IPS-20b (cell line): ENCODE results near the gene FOXP1.

Source experiments
- H3K27ac ChIP-seq: one replicate; pipeline ENCODE4 v1.5.1; 2013; ENCODE audit warnings: low read length
- H3K27me3 ChIP-seq: 2 replicates; pipeline ENCODE4 v1.6.1; 2013; ENCODE audit warnings: mild to moderate bottlenecking, low read length, inconsistent platforms; ENCODE audit not compliant: insufficient read depth
- H3K36me3 ChIP-seq: 2 replicates; pipeline ENCODE4 v1.6.1; 2013; ENCODE audit warnings: low read depth, mild to moderate bottlenecking, inconsistent platforms, low read length, moderate library complexity; ENCODE audit not compliant: insufficient read depth
- H3K4me1 ChIP-seq: 2 replicates; pipeline ENCODE4 v1.6.1; 2013; ENCODE audit warnings: mild to moderate bottlenecking, control low read depth, inconsistent platforms, low read length, moderate library complexity; ENCODE audit not compliant: insufficient read depth
- H3K4me3 ChIP-seq: 2 replicates; pipeline ENCODE4 v1.5.1; 2013; ENCODE audit warnings: mild to moderate bottlenecking, low read length, inconsistent platforms
- H3K9ac ChIP-seq: 2 replicates; pipeline ENCODE4 v1.6.1; 2013; ENCODE audit warnings: low read depth, mild to moderate bottlenecking, inconsistent platforms, low read length, moderate library complexity
- H3K9me3 ChIP-seq: 2 replicates; pipeline ENCODE4 v1.6.1; 2013; ENCODE audit warnings: mild to moderate bottlenecking, low read depth, low read length, inconsistent platforms; ENCODE audit not compliant: insufficient read depth

Gene FOXP1

DNA sequence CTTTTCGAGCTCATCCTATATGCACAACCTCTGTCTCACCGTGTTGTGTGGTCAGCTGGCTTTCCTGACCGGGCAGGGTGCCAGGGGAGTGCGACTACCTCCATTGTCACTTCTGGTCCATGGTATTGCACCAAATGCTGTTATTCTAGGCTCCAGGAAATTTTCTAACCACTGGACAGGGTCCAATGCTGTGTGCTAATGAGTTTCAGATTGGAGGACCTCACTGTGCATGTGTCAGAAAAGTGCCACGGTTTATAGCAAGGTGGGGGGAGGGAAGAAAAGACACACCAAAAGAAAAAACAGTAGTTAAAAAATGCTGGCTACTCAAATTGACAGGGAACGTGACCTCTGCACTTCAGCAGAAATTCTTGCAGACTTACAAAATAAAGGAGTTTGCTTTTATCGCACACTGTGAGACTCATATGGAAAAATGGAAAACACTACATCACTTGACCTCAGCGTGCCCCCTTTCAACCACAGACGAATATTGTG is 480.1 kb downstream of the FOXP1 start:
- Histone ChIP-seq H3K4me3 (no peak overlapping the region), H3K36me3 (no peaks in the 10 kb centered on the region), H3K9me3 (no peaks in the 10 kb centered on the region), H3K4me1 (no peaks in the 10 kb centered on the region; the same call in 1 of the 2 replicates), H3K27me3 (no peaks in the 10 kb centered on the region), H3K27ac (no peak overlapping the region), H3K9ac (no peak overlapping the region)

DNA sequence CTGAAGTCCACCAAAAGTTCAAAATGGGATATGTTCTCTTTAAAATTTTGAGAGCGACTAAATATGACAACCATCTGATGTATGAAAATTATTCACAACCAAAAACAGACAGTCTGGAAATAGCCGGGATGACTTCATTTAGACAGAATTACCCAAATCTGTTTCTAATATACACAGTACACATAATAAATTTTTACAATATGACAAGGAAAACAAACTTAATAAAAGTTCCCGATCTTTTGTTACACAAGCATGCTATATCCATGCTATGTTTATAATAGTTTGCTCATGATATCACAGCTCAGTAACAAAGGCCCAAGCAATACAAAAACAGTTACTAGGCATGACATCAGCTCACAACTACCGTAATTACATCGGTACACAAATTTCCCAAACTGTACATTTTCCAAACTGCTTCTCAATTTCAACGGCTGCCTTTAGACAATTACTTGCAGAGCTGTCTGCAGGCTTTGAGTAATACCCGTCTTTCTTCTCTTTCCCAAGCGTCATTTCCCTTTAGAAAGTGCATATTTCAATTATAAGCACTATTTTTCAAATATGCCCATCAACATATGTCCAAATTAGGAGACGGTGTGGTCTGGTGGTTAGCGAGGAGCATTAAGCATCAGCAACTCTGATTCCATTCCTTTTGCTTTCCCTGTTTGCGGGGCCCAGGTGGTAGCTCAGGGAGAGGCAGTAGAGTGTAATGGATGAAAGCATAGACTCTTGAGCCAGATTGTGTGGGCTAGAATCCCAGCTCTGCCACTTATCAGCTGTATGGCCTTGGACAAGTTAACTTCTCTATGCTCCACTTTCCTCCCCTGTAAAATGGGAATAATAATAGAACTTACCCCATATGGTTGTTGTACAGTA is 481.2 kb downstream of the FOXP1 start:
- no peak overlapping the region for H3K27ac ChIP-seq
- no peaks in the 10 kb centered on the region; the same call in 1 of the 2 replicates for H3K4me1 ChIP-seq
- H3K9ac ChIP-seq = no peak overlapping the region
- no peak overlapping the region for H3K4me3 ChIP-seq
- H3K27me3 ChIP-seq = no peaks in the 10 kb centered on the region
- no peaks in the 10 kb centered on the region for H3K36me3 ChIP-seq
- no peaks in the 10 kb centered on the region for H3K9me3 ChIP-seq

DNA sequence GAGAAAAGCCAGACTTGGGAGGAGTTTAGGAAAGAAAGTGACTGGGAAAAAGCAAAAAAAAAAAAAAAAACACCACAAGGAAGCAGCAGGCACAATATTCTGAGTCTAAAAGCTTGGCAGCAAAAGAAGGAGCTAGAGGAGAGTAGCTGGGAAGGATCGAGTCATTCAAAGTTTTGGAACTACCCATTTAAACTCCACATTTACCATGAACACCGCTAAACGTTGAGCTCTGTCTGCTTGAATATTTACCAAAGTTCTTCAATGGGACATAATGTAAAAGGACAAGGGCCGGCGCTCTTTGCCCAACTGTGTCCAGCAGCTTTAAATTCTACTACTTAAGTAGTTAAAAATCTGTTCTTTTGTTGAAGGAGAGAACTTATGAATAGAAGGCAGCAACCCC is 481.9 kb downstream of the FOXP1 start:
- no peaks in the 10 kb centered on the region; the same call in 1 of the 2 replicates for H3K4me1 ChIP-seq
- no peak overlapping the region for H3K4me3 ChIP-seq
- no peaks in the 10 kb centered on the region for H3K27me3 ChIP-seq
- no peaks in the 10 kb centered on the region for H3K36me3 ChIP-seq
- H3K9me3 ChIP-seq = no peaks in the 10 kb centered on the region
- no peak overlapping the region for H3K27ac ChIP-seq
- no peak overlapping the region for H3K9ac ChIP-seq

DNA sequence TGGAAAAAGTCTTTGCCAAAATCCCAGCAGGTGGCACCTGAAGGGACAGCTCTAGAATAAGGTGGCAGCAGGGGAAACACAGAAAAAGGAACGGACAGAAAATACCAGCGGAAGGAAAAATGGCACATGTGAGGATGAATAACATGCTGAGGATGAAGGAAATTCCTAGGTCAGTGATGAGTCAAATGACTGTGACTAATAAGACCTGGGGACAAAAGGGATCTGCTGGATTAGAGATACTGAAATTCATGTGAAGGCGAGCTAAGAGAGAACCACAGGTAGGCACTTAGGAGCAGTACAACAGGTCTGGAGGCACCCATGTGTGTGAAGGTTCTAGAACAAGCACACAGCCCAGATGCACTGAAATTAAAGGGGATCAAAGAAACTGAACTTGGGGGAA is 482.5 kb downstream of the FOXP1 start:
- Histone ChIP-seq H3K9ac (no peak overlapping the region), H3K27ac (no peak overlapping the region), H3K4me1 (no peaks in the 10 kb centered on the region; the same call in 1 of the 2 replicates), H3K27me3 (no peaks in the 10 kb centered on the region), H3K9me3 (no peaks in the 10 kb centered on the region), H3K4me3 (no peak overlapping the region), H3K36me3 (no peaks in the 10 kb centered on the region)

DNA sequence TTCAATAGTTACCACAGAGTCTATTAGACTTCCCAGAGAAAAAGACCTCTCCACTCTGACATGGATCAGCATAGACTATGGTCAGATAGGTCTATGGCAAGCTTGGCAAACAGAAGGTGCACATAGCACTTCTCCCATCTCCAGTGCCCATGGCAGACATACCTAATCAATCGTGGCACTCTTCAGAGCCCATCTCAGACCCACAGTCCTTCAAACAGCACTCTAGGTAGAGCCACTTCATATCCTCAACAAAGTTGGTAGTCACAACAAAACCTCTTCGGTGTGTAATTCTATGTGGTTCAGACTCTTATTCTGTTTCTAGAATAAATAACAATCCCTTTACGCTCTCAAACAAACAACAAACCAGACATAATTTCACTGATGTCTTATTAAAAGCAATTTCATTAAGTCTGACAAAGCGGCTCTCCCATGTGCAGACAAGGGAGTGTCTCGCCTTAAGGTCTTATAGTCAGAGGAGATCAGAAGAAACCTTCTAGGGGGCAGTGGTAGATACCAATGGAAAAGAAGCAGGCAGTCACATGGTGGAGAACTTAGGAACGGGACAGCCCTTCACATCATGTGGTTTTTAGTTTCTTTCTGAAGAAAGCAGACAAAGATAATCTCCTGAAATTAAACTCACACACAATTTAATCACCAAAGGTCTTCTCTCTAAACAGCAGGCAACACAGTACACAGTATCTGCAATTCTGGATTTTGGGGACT is 483.4 kb downstream of the FOXP1 start:
- Histone ChIP-seq H3K36me3 (no peaks in the 10 kb centered on the region), H3K9me3 (no peaks in the 10 kb centered on the region), H3K27me3 (no peaks in the 10 kb centered on the region), H3K27ac (no peak overlapping the region), H3K4me3 (no peak overlapping the region), H3K9ac (no peak overlapping the region), H3K4me1 (no peaks in the 10 kb centered on the region; the same call in 1 of the 2 replicates)

DNA sequence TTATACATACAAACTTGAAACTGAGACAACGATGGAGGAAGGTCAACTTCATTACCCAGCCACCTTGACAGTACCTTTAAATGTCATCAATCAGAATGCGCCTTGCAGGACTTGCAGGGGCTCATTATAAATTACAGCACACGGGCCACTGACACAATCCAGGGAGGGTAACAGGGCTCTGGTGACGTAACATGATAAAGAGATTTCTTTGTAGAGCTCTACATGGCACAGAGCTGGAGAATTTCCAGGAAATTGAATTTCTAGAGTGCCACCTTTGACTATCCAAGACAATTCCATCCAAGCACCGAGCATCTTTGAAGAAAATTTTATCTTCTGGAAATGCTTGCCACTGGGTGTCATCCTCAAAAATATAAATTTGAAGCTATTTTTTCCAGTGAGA is 486.0 kb downstream of the FOXP1 start:
- H3K4me1 ChIP-seq = no peaks in the 10 kb centered on the region; the same call in 1 of the 2 replicates
- no peak overlapping the region for H3K9ac ChIP-seq
- no peak overlapping the region for H3K27ac ChIP-seq
- H3K27me3 ChIP-seq = no peaks in the 10 kb centered on the region
- no peaks in the 10 kb centered on the region for H3K36me3 ChIP-seq
- no peak overlapping the region for H3K4me3 ChIP-seq
- H3K9me3 ChIP-seq = no peaks in the 10 kb centered on the region

DNA sequence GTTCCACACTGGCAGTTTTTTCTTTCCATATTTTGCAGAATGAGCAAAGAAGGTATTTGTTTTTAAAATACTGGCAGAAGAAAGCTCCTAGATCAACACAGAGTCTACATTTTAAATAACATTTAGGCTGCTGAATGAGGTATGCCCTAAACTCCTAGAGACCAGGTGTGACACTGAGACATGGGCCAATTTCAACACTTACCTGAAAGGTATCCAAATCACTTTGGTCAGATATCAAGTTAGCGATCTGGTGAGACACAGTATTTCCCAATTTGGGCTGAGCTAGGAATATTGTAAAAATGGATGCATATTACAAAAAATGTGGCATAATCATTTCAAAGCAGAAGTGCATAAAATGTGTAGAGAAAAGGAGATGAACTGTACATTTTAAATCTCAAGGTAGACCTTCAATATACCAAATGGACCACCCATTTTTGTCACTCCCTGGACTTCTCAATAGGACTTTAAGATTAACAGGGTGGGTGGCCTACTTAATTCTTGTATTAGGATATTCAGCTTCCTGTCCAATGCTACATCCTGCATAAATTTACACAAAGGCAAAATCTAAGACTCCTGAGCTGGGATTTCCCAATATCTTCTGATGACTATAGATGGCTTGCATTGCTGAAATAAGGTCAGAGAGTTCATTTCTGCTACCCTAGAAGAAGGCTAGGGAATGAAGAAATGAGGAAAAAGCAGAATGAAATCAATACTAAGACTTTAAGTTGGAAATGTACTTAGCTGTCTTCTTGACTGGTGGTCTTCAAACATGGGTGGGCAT is 487.8 kb downstream of the FOXP1 start:
- Histone ChIP-seq H3K27ac (no peak overlapping the region), H3K9me3 (no peaks in the 10 kb centered on the region), H3K36me3 (no peaks in the 10 kb centered on the region), H3K4me3 (no peak overlapping the region), H3K9ac (no peak overlapping the region), H3K27me3 (no peaks in the 10 kb centered on the region), H3K4me1 (no peaks in the 10 kb centered on the region)

DNA sequence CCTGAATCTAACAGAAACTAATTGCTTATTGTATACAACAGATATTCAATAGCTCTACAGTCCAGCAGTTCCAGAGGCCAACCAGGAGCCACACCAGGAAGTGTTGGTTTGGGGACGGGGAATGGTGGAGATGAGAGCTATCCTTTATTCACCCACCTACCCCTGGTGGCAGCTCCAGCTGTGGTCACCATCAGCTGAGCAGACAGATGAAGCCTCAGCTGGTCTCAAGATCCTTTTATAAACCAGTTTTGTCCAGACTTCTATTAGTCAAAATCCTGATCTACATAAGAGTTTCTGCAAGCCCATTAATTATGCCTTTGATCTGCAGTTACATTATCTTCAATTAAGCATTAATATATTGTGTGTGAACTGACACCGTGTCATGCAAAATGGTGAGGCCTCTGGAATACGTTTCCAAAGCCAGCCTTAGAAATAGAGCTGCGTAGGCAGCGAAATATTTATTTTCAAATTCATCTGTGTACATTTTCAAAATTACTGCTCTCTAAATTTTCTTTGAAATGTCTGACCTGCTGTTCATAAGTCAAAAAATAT is 488.8 kb downstream of the FOXP1 start:
- H3K36me3 ChIP-seq = no peaks in the 10 kb centered on the region
- no peak overlapping the region for H3K9ac ChIP-seq
- no peak overlapping the region for H3K27ac ChIP-seq

DNA sequence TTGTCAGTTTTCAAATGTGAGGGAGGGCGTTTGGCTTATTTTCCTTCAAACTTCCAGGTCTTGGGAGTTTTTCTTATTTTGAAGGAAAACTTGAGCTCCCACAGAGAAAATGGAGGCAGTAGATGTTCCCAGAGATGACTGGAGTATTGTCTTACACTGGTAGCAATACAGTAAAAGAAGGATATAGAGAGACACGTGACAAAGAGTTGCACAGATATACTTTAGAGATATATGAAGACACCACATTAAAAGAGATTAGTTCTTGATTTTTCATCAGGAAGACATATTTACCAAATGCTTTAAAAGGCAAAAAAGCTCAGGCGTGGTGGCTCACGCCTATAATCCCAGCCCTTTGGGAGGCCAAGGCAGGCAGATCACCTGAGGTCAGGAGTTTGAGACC is 490.9 kb downstream of the FOXP1 start:
- peaks cover 2% of the 10 kb centered on the region for H3K4me1 ChIP-seq
- H3K36me3 ChIP-seq = no peaks in the 10 kb centered on the region
- no peaks in the 10 kb centered on the region for H3K27me3 ChIP-seq
- no peaks in the 10 kb centered on the region for H3K9me3 ChIP-seq
- H3K27ac ChIP-seq = no peak overlapping the region
- no peak overlapping the region for H3K9ac ChIP-seq
- H3K4me3 ChIP-seq = no peak overlapping the region

More for the DNA sequence above, 488.8 kb downstream of the FOXP1 start:
- Histone ChIP-seq H3K4me3 (no peak overlapping the region), H3K4me1 (no peaks in the 10 kb centered on the region), H3K9me3 (no peaks in the 10 kb centered on the region), H3K27me3 (no peaks in the 10 kb centered on the region)

DNA sequence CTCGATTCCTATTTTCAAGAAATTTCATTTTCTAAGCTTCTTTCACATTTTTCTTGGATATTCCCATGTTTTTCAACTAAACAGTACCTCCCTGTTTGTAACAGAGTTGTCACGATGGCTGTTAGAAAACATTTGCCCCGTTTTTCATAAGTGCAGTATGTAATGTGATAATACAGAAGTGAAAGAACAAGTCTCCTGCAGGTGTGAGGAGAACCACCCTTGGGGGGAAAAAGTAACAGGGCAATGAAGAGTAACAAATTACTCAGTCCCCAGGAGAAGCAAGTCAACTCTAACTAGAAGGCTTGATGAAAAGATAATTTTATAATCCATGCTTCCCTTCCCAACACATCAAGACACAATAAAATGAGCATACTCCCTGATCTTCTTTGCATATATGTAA is 493.3 kb downstream of the FOXP1 start:
- no peaks in the 10 kb centered on the region for H3K27me3 ChIP-seq
- H3K9me3 ChIP-seq = no peaks in the 10 kb centered on the region
- no peak overlapping the region for H3K9ac ChIP-seq
- no peak overlapping the region for H3K27ac ChIP-seq
- no peak overlapping the region for H3K4me3 ChIP-seq
- H3K4me1 ChIP-seq = peaks cover 11% of the 10 kb centered on the region
- no peaks in the 10 kb centered on the region for H3K36me3 ChIP-seq

DNA sequence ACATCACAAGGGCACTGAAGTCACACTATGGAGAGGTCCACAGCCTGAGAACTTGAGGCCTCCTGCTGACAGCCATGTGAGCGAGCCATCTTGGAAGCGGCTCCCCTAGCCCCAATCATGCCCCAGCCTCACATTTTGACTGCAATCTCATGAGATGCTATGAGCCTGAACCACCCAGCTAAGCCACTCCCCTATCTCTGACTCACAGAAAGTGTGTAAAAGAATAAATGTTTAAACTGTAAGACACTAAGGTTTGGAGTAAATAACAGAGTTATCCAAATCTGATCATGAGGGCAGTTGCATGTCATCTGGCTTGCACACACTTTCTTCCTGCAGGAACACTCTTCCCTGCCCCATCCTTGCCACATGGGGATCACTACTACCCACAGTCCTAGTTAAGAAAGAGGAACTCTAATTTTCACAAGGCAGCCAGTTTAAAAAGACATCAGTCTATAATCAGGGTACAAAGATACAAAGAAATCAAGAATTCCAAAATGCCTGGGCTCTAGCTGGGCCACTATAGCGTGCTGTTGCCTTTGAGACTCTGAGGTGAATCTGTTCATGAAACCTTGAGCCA is 494.2 kb downstream of the FOXP1 start:
- Histone ChIP-seq H3K4me1 (peaks cover 11% of the 10 kb centered on the region), H3K4me3 (no peak overlapping the region)

More for the DNA sequence above, 494.2 kb downstream of the FOXP1 start:
- Histone ChIP-seq H3K27me3 (no peaks in the 10 kb centered on the region), H3K27ac (no peak overlapping the region), H3K9me3 (no peaks in the 10 kb centered on the region), H3K9ac (no peak overlapping the region), H3K36me3 (no peaks in the 10 kb centered on the region)
